Stimulated activated CD8-positive, alpha-beta memory T cell treated with anti-CD3 and anti-CD28 coated beads, Interleukin-12 subunit alpha, Interleukin-12 subunit beta, amount 100 ng/mL, for 24 hours (primary cell): Measurements from ENCODE around the gene ITGAE.
"Not testable (repeated sequence)": the region's sequence is repeated elsewhere in the genome, so short reads cannot be mapped to it uniquely, and the experiment has no call there.

Experiments used
- DNase-seq: peaks from one replicate; pipeline ENCODE4 v3.0.0-alpha.2; 2020; ENCODE audit errors: extremely low read depth

Gene ITGAE

GRCh38 chr17:3729881-3730280 is 71.1 kb downstream of the ITGAE start:
- no peak for DNase-seq

GRCh38 chr17:3728099-3728498 is 72.9 kb downstream of the ITGAE start:
- DNase-seq = not testable (repeated sequence)

- no peak for DNase-seq
Measured at GRCh38 chr17:3727041-3727440, 73.9 kb downstream of the ITGAE start.

- DNase-seq = no peak
Measured at GRCh38 chr17:3724378-3725077, 76.5 kb downstream of the ITGAE start.

- DNase-seq = peak; percentile 72
Measured at GRCh38 chr17:3723556-3724377, 77.2 kb downstream of the ITGAE start, which contains the start of gene HASPIN. Gene HASPIN, plus strand, starts transcription at chr17:3723903. Its CDS starts 33 bp downstream, at chr17:3723936.

DNA sequence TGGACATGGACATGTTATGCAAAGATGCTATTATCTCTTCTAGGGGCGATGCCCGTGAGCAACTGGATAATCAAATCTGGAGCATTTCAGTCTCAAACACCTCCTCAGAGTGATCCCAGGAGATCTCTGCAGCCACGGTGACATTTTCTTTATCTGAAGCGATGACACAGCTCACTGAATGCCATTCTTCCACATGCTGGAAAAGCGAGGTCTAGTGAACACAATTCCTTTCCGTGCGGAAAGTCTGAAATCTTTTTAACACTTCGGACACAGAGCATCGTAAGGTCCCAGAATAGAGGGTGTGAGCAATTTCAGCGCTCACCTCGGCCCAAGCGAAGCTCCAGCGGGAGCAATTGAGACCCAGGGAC is 77.8 kb downstream of the ITGAE start:
- no peak for DNase-seq

DNA sequence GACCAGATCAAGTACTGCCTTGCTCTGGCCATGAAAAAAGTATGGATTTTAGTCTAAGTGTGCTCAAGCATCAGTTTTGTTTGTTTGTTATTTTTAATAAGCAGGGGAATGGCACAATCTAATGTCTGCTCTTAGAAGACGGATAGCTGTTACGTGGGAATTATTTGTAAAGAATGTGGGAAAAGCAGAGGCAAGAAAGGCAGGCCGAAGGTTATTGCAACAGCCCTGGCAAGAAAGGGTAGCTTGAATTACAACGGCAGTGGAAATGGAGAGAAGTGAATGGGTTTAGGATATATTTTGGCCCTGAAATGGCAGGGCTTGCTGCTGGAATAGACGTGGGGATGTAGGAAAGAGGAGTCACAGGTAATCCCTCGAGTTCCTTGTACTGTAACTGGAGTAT is 78.3 kb downstream of the ITGAE start:
- no peak for DNase-seq

- DNase-seq = no peak
Measured at GRCh38 chr17:3719265-3719664, 81.7 kb downstream of the ITGAE start.

DNA sequence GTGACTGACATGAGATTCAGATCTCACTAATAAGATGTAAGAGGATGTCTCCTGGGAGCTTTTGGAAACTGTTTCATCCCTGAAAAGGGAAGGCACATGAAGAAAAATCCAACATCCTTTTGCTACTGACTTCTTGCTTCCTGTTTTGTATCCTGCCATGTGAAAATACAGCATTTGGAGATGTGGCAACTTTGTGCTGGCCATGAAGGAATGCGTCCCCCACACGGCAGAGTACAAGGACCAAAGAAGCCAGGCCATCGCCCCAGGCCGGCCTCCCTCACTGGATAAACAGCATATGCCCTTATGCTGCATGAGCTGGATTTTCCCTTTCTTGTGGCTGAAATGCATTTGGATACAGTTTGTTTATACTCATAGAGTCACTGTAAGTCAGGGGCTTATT is 82.8 kb downstream of the ITGAE start:
- no peak for DNase-seq

DNA sequence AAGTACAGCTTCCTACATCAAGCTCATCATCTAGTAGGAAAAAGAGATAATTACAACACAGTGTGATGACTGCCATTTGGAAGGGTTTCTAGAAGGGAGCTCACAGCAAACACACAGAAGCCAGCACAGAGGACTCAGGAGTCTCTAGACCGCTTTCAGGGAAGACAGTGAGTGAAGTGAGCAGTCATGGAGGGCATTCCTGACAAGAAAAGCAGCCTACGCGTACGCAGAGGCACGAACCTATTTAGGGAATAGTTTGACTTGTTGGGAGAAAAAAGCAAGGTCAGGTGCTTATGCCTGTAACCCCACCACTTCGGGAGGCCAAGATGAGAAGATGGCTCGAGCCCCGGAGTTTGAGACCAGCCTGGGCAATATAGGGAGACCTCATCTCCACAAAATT is 85.7 kb downstream of the ITGAE start:
- no peak for DNase-seq

GRCh38 chr17:3712811-3713463 is 88.1 kb downstream of the ITGAE start:
- no peak for DNase-seq

DNA sequence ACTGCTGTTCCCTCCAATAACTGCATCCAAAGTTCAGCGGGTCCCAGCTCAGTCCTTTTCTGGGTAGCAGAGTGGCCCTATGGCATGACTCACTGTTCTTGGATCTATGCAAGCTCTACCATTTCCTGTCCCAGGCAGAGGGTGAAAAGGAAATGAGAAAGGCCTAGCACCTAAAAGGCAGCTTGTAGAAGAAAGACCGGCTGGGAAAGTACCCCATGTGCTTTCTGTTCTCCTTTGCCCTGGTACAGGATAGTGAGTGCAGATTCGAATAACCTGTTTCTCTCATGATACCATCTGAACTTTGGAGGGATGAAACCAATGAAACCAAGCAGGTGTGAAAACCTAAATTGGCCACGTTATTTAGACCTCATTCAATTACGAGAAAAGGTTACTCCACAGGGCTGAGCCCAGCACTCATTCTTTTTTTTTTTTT is 90.0 kb downstream of the ITGAE start:
- DNase-seq = peak; percentile 52

DNA sequence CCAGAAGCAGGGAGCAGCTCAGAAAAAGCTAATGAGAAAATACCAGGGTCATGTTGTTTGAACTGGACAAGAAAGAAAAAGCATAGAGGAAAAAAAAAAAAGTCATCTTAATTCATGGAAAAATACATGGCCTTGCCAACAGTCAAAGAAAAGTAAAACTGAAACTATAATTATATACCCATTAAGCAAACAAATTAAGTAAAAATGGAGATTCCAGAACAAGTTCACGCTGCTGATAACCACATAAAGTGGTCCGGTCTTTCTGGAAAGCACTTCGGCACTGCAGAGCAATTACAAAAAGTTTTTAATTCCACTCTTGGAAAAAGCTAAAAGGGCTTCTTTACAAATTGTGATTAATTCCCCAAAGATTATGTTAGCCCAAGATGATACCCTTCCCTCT is 92.6 kb downstream of the ITGAE start:
- DNase-seq = no peak

- DNase-seq = not testable (repeated sequence)
Measured at GRCh38 chr17:3705718-3705984, 95.3 kb downstream of the ITGAE start.

DNA sequence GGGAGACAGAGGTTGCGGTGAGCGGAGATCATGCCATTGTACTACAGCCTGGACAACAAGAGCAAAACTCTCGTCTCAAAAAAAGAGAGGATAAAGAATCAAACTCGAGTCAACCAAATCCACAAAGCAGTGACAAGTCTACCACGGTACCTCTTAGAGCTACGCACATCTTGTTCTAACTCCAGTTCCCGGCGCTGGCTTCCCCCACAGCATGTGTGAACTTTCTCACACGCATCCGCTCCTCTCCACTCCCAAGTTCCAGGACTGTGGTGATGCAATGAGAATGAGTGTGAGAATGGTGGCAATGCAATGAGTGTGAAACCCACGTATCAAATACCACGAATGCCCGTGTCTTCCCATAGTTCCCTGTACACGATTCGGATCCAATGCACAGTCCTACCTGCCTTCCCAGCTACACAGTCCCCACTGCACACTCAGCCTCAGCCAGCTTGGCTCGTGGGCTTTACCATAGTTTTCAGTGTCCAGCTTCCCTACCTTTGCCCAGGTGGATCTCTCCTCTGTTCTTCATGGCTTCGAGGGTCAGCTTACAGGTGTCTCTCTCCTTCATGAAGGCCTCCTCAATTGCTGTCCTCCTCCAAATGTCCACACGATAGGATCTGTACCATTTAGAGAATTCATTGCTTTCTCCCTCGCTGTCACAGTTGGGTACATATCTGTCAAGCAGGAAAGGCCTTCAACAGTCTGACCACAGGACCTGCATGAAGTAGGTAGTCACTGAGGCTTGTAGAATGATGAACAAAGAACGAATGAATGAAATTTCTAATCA is 95.9 kb downstream of the ITGAE start:
- no peak for DNase-seq

GRCh38 chr17:3702041-3702539 is 98.9 kb downstream of the ITGAE start:
- DNase-seq = not testable (repeated sequence)

DNA sequence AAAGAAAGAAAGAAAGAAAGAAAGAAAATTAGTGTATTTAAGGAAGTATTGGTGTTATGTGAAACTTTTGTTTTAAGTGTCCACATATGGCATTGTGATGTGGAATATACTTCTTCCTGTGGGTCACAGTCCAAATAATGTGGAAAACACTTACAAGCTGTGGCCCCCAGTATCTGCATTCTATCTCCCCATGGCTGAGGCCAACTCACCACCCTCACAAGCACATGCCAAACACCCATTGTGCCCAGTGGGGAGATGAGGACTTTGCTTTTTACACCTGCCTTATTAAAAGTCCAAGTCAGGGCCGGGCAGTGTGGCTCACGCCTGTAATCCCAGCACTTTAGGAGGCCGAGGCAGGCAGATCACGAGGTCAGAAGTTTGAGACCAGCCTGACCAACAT is 101.0 kb downstream of the ITGAE start:
- DNase-seq = no peak

DNA sequence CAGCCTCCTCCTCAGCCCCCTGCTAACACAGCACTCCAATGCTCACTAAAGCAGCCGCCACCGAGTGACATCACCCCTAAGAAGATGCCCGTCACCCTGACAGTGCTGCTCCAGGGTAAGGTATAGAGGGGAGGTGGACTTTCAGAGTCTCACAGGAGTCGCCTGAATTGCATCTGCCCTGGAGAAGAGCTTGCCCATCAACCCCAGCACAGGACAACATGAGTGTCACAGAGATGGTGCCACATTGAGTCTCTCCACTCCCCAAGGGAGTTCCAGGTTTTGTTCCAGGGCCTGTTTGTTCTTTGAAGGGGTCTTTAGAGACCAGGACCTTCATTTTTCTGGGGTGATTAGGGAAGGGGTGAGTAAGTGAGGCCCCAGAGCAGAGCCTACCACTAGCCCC is 102.8 kb downstream of the ITGAE start:
- DNase-seq = no peak

DNA sequence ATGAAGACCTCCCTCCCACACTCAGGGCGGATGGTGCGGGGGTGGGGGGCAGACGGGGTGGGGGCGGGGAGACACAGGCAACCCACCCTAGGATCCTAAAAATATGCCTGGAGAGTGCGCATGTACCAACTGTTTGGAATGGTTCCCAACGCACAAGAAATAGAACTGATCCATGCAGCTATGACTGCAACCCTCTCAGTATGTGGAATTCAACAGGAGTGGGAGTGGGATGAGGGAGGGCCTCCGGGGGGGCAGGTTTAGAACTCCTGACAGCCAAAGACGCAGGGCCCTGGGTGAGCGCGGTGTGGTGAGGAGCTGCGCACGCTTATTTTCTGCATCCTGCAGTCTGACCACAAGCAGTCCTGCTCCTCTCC is 103.9 kb downstream of the ITGAE start:
- no peak for DNase-seq

- no peak for DNase-seq
Measured at GRCh38 chr17:3695723-3696411, 105.1 kb downstream of the ITGAE start, which contains the start of gene P2RX5. Gene P2RX5, minus strand, starts transcription at chr17:3696155. Its CDS starts 150 bp downstream, at chr17:3696005.

DNA sequence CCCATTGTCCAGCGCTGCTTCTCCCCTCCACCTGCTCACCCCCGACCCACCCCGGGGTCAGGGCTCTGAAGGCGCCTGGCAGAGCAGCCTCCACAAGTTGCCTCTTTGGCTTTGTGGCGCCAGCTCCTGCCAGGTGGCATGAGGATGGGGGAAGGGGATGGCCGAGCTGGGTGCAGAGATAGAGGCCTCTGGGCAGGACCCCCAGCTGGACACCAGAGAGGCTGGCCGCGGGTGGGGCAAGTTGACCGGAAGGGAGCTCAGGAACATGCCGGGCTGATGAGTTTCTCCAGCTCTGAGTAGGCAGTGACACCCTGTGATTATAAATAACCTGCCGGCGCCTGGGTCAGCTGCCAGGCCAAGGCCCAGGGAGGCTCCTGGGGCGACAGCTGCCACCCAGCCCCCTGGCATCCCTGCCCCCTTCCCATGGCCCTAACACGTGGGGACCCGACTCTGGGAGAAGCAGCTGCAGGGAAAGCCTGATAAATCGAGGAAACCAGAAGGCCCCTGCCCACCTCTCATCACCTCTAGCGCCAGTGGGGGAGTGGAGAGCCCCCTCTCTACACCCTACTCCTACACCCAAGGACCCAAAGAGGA is 105.8 kb downstream of the ITGAE start:
- no peak for DNase-seq
